Measurements from ENCODE around the gene ZBTB21. TPM values are rescaled to one million over a fixed set of nuclear protein-coding genes. Genes with fewer than 3 reads are reported as not detected.

Gene ZBTB21
- total RNA-seq, 4 donors from 2014 or later: 16.3 to 33.5 (median 18.6) TPM

GRCh38 chr21:42031241-42031640, 21.1 kb upstream of the ZBTB21 start:
- no peak for DNase-seq
- H3K4me3 ChIP-seq (replicated peaks in 1 of 3): no peak overlapping the region
- H3K4me1 ChIP-seq: no peaks in the 10 kb centered on the region
- H3K9me3 ChIP-seq: no peaks in the 10 kb centered on the region
- intact Hi-C loops (cut with DNase I): no loop called here
- no peaks in the 10 kb centered on the region for H3K27me3 ChIP-seq
- no peaks in the 10 kb centered on the region for H3K36me3 ChIP-seq
- TF ChIP-seq POLR2A (IDR thresholded peaks at IDR 0.05) (no peak), CTCF (IDR thresholded peaks at IDR 0.05) (no peak)
- no peak overlapping the region for H3K27ac ChIP-seq
- 69 to 79% methylated on average over 9 of the region's 9 CpGs for WGBS, 2 donors

GRCh38 chr21:42030311-42030710, 20.2 kb upstream of the ZBTB21 start:
- no peak for DNase-seq
- Histone ChIP-seq H3K9me3 (no peaks in the 10 kb centered on the region), H3K4me3 (replicated peaks in 1 of 3) (no peak overlapping the region), H3K27me3 (no peaks in the 10 kb centered on the region), H3K27ac (no peak overlapping the region), H3K36me3 (no peaks in the 10 kb centered on the region), H3K4me1 (no peaks in the 10 kb centered on the region)
- WGBS, 2 donors: 79 to 81% methylated on average over 4 of the region's 4 CpGs
- TF ChIP-seq CTCF (IDR thresholded peaks at IDR 0.05): no peak
- no peak for TF ChIP-seq POLR2A (IDR thresholded peaks at IDR 0.05)
- intact Hi-C loops (cut with DNase I): no loop called here

GRCh38 chr21:42028766-42029425, 18.7 kb upstream of the ZBTB21 start:
- no peak for DNase-seq
- Histone ChIP-seq H3K27ac (no peak overlapping the region), H3K27me3 (no peaks in the 10 kb centered on the region), H3K9me3 (no peaks in the 10 kb centered on the region), H3K4me1 (no peaks in the 10 kb centered on the region), H3K36me3 (no peaks in the 10 kb centered on the region), H3K4me3 (replicated peaks in 1 of 3) (no peak overlapping the region)
- intact Hi-C loops (cut with DNase I): no loop called here
- TF ChIP-seq CTCF (IDR thresholded peaks at IDR 0.05) (no peak), POLR2A (IDR thresholded peaks at IDR 0.05) (no peak)
- 68 to 85% methylated on average over 8 to 9 of the region's 9 CpGs for WGBS, 2 donors

GRCh38 chr21:42027822-42028765, 17.9 kb upstream of the ZBTB21 start:
- H3K4me3 ChIP-seq (replicated peaks in 1 of 3): no peak overlapping the region
- DNase-seq: no peak
- WGBS, 2 donors: 87 to 90% methylated on average over 25 to 26 of the region's 26 CpGs
- H3K36me3 ChIP-seq: no peaks in the 10 kb centered on the region
- H3K9me3 ChIP-seq: no peaks in the 10 kb centered on the region
- no peaks in the 10 kb centered on the region for H3K27me3 ChIP-seq
- intact Hi-C loops (cut with DNase I): no loop called here
- TF ChIP-seq CTCF (IDR thresholded peaks at IDR 0.05) (no peak), POLR2A (IDR thresholded peaks at IDR 0.05) (no peak)
- no peaks in the 10 kb centered on the region for H3K4me1 ChIP-seq
- no peak overlapping the region for H3K27ac ChIP-seq

Measured in thyroid gland (tissue), 4 donors.